Fibroblast of lung (primary cell): ENCODE measurements around the gene ZAR1.

Source experiments
- EZH2 ChIP-seq: IDR thresholded peaks from 2 replicates; pipeline ENCODE4 v1.5.1; 2012; ENCODE audit warnings: low read length, control low read depth, mild to moderate bottlenecking; ENCODE audit errors: missing control alignments
- TF ChIP-seq, protein P1 (sequence below), 2 donors: IDR thresholded peaks in 1 of 2; conservative IDR thresholded peaks in 1 of 2; 1 replicate in 1 of 2; 2 replicates in 1 of 2; pipeline ENCODE4 v1.5.1; 2011 to 2012; ENCODE audit warnings: low read length in 2 of 2, control low read depth in 1 of 2, inconsistent platforms in 1 of 2, low read depth in 1 of 2, mild to moderate bottlenecking in 1 of 2

DNA sequence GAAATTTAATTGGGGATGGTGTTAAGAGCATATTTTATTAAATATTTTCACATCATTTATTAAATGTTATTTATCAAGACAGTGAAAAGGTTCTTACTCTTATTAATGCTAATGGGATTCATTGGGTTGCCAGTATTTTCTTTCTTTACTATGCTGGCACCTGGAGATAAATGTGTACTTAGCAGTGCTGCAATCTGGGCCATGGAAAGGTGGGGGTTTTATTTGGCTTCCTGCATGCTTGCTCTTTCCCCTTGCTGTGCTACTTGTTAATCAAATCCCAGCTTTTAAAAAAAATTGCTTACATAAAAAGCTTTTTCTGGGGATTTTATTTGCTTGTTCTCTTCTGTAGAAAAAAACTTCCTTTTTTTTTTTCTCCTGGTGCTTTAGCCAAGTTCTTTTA is 48.3 kb downstream of the ZAR1 start:
- TF ChIP-seq, protein P1, sequence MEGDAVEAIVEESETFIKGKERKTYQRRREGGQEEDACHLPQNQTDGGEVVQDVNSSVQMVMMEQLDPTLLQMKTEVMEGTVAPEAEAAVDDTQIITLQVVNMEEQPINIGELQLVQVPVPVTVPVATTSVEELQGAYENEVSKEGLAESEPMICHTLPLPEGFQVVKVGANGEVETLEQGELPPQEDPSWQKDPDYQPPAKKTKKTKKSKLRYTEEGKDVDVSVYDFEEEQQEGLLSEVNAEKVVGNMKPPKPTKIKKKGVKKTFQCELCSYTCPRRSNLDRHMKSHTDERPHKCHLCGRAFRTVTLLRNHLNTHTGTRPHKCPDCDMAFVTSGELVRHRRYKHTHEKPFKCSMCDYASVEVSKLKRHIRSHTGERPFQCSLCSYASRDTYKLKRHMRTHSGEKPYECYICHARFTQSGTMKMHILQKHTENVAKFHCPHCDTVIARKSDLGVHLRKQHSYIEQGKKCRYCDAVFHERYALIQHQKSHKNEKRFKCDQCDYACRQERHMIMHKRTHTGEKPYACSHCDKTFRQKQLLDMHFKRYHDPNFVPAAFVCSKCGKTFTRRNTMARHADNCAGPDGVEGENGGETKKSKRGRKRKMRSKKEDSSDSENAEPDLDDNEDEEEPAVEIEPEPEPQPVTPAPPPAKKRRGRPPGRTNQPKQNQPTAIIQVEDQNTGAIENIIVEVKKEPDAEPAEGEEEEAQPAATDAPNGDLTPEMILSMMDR (conservative IDR thresholded peaks at IDR 0.05 in 1 of 2, IDR thresholded peaks at IDR 0.05 in 1 of 2; ENCODE audit: low read depth in 1 of 2, low read length in 2 of 2) = no peak
- no peak for TF ChIP-seq EZH2
